Measurements from ENCODE around the gene USP37. TPM values are rescaled to one million over a fixed set of nuclear protein-coding genes. Genes with fewer than 3 reads are reported as not detected.

USP37 gene
- polyA plus RNA-seq, result 4.2 and 6.2 TPM in 2 replicates

DNA sequence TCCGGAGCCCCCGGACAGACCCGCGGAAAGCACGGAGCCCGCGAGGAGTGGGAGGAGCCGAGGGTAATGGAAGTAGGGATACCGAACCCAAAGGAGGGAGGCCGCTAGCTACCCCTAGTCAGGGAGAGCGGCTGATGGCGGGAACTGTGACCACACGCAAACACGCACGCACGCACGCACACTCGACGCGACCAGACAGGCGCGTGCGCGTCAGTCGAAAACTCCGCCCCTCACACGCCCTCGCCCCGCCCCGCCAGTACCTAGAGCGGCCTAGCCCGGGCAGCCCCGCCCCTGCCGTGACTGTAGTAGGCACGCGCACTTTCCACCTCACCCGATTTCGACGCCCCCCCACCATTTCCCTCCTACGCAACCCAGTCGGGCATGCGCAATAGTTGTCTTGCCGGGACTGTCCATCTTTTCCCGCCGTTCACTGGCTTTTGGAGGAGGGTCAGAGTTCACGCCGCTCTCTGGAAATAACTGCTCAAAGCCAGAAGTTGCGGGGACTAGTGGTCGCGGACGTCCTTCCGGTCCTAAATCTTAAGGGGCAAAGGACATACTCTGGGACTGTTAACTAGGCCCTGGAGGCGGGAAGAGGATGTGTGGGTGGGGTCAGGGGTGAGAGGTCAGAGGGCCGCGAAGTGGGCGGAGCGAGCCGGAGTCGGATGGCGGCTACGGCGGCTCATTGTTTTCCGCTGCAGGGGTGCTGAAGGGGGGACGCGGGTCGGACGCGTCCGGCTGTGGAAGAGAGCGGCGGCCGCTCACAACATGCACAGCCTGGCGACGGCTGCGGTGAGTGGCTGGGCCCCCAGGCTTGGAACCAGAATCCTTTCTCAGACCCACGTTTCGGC lies at the start of gene USP37, which contains the start of gene CNOT9:
TSS of gene USP37 (minus strand) at position 162 of the 848 bp plus-strand sequence. CDS start 9,698 bp downstream, outside the sequence.
TSS of gene CNOT9 (plus strand) at position 650 of the 848 bp plus-strand sequence. CDS start at position 766, 116 bp downstream.

DNA sequence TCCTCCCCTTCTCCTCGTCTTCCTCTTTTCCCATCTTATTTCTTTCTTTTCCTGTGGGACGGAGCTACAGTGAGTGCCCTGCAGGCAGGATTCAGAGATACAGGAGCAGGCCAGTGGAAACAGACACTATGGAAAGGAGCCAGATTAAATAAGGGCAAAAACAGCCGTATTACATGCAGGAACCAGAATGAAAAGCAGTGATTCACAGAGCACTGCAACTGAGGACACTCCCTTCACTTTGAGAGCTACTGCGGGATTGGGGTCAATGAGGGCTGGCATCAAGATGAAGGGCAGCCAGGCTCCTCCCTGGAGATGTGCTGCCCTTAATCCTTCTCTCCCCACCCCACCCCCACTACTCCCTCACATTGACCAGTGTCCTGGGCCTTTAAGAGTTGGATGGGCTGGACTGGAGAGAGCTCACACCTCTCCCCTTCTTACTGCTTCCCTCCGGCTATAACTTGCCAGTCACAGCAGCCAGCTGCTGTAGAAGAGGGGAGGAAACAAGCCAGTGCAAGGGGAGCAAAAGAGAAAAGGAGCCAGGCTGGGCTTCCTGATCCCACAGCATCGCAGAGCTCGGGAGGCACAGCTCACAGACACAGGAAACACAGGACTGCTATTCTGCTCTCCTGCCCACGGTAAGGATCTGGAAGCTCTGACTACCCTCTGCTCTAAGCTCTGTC lies 39.4 kb upstream of the USP37 start, which contains the start of gene PLCD4:
TSS of gene PLCD4 (plus strand) at position 464 of the 680 bp plus-strand sequence. CDS start 7,841 bp downstream, outside the sequence.

GRCh38 chr2:218418717-218419458 lies 149.3 kb downstream of the USP37 start, which contains the start of gene VIL1:
VIL1 (plus strand) TSS chr2:218419123; CDS start chr2:218423779, 4,656 bp downstream.

Other genes starting within 250 kb of the USP37 start
- not detected in 2 replicates for gene CATIP, start 211.5 kb downstream of the USP37 start, polyA plus RNA-seq
- not detected in 2 replicates for gene SLC11A1, start 186.1 kb downstream of the USP37 start, polyA plus RNA-seq
- gene CTDSP1, start 168.5 kb downstream of the USP37 start, polyA plus RNA-seq, result 0.30 and 1.3 TPM in 2 replicates
- gene VIL1, start 149.2 kb downstream of the USP37 start, polyA plus RNA-seq, result not detected in 2 replicates
- 29.0 and 29.2 TPM in 2 replicates for gene CNOT9, start 488 bp upstream of the USP37 start, polyA plus RNA-seq
- gene PLCD4, start 39.5 kb upstream of the USP37 start, polyA plus RNA-seq, result 12.3 and 13.9 TPM in 2 replicates
- gene ZNF142, start 91.3 kb upstream of the USP37 start, polyA plus RNA-seq, result 2.4 and 2.9 TPM in 2 replicates
- 32.2 and 68.1 TPM in 2 replicates for gene BCS1L, start 91.3 kb upstream of the USP37 start, polyA plus RNA-seq
- 1.6 and 2.1 TPM in 2 replicates for gene RNF25, start 103.7 kb upstream of the USP37 start, polyA plus RNA-seq
- 1.7 and 3.4 TPM in 2 replicates for gene STK36, start 103.7 kb upstream of the USP37 start, polyA plus RNA-seq
- gene TTLL4, start 142.5 kb upstream of the USP37 start, polyA plus RNA-seq, result 11.6 and 20.7 TPM in 2 replicates
- 2.8 and 3.6 TPM in 2 replicates for gene CYP27A1, start 213.8 kb upstream of the USP37 start, polyA plus RNA-seq